Glutamatergic neuron (in vitro differentiated cells): Measurements from ENCODE around the gene KRT8. TPM values are rescaled to one million over a fixed set of nuclear protein-coding genes. Genes with fewer than 3 reads are reported as not detected.

Experiments
- DNase-seq: peaks from one replicate; pipeline ENCODE4 v3.0.0; 2022
- H3K27ac Mint-ChIP-seq: one replicate; pipeline ENCODE4 v1.8.0; 2020; ENCODE audit warnings: mild to moderate bottlenecking, mixed read lengths, inconsistent platforms; ENCODE audit not compliant: unreplicated experiment
- H3K27me3 Mint-ChIP-seq: one replicate; pipeline ENCODE4 v1.8.0; 2020; ENCODE audit warnings: mild to moderate bottlenecking, moderate library complexity, mixed read lengths, inconsistent platforms; ENCODE audit not compliant: unreplicated experiment
- H3K36me3 Mint-ChIP-seq: one replicate; pipeline ENCODE4 v1.8.0; 2020; ENCODE audit warnings: mild to moderate bottlenecking, mixed read lengths, inconsistent platforms; ENCODE audit not compliant: unreplicated experiment
- H3K4me1 Mint-ChIP-seq: one replicate; pipeline ENCODE4 v1.8.0; 2020; ENCODE audit warnings: mild to moderate bottlenecking, low read depth, mixed read lengths, inconsistent platforms; ENCODE audit not compliant: unreplicated experiment
- H3K4me3 Mint-ChIP-seq: one replicate; pipeline ENCODE4 v1.8.0; 2020; ENCODE audit warnings: mild to moderate bottlenecking, mixed read lengths, inconsistent platforms; ENCODE audit not compliant: unreplicated experiment
- H3K9me3 Mint-ChIP-seq: one replicate; pipeline ENCODE4 v1.8.0; 2020; ENCODE audit warnings: mild to moderate bottlenecking, moderate library complexity, mixed read lengths, inconsistent platforms; ENCODE audit not compliant: unreplicated experiment
- total RNA-seq: library from RNA; stranded (reverse); fragmentation: NEBNext Ultra II Directional; extraction: Animal tissue kit (Norgen Biotek cat#: 25700); gene quantifications from one replicate; pipeline ENCODE4 v1.2.1, GENCODE V29; 2021; ENCODE audit not compliant: unreplicated experiment
- TF ChIP-seq, protein P1 (sequence below): fragments of 200-600 bp; sonication (generic); IDR thresholded peaks from one replicate; pipeline ENCODE4 v1.5.0; 2021; ENCODE audit not compliant: partially characterized antibody, unreplicated experiment

KRT8 gene
- total RNA-seq, 1 donor from 2014 or later: 14.0 TPM

DNA sequence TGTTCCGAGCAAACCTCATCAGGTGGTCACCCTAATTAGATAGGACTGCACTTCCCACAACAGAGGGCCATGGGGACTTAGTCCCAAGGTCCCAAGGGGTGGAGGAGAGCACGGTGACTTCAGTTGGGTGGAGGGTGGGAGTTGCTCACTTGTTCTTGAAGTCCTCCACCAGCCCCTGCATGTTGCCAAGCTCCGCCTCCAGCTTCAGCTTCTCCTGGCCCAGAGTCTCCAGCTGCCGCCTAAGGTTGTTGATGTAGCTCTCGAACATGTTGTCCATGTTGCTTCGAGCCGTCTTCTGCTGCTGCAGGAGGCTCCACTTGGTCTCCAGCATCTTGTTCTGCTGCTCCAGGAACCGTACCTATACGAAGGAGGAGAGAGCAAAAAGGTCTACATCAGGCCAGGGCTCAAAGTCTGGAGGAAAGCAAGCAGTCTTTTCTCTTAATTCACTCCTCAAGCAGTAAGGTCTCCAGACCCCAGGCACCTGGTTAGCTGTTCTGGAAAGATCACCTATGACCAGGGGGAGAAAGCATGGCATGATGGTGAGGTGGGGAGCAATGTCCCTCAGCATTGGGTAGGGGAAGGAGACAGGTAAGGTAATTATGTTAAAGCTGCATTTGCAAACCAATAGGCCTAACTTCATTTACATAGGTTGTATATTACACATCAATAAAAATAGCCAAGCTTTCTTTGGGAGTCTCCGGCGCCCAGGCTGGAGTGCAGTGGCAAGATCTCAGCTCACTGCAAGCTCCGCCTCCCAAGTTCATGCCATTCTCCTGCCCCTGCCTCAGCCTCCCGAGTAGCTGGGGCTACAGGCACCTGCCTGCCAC lies 2.9 kb downstream of the KRT8 start:
- Mint-ChIP-seq H3K9me3 (no peaks in the 10 kb centered on the region), H3K27me3 (peaks cover 9% of the 10 kb centered on the region), H3K4me1 (peaks cover 4% of the 10 kb centered on the region), H3K36me3 (peaks cover 4% of the 10 kb centered on the region), H3K4me3 (no peak overlapping the region), H3K27ac (no peak overlapping the region)
- TF ChIP-seq, protein P1, sequence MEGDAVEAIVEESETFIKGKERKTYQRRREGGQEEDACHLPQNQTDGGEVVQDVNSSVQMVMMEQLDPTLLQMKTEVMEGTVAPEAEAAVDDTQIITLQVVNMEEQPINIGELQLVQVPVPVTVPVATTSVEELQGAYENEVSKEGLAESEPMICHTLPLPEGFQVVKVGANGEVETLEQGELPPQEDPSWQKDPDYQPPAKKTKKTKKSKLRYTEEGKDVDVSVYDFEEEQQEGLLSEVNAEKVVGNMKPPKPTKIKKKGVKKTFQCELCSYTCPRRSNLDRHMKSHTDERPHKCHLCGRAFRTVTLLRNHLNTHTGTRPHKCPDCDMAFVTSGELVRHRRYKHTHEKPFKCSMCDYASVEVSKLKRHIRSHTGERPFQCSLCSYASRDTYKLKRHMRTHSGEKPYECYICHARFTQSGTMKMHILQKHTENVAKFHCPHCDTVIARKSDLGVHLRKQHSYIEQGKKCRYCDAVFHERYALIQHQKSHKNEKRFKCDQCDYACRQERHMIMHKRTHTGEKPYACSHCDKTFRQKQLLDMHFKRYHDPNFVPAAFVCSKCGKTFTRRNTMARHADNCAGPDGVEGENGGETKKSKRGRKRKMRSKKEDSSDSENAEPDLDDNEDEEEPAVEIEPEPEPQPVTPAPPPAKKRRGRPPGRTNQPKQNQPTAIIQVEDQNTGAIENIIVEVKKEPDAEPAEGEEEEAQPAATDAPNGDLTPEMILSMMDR: no peak
- DNase-seq: no peak

- no peak overlapping the region for H3K27ac Mint-ChIP-seq
- peaks cover 4% of the 10 kb centered on the region for H3K36me3 Mint-ChIP-seq
- no peak overlapping the region for H3K4me3 Mint-ChIP-seq
- TF ChIP-seq, protein P1: no peak
- no peaks in the 10 kb centered on the region for H3K9me3 Mint-ChIP-seq
- DNase-seq: no peak
- H3K27me3 Mint-ChIP-seq: peaks cover 7% of the 10 kb centered on the region
- H3K4me1 Mint-ChIP-seq: peaks cover 4% of the 10 kb centered on the region
Measured at GRCh38 chr12:52900896-52901714, 3.8 kb downstream of the KRT8 start.

DNA sequence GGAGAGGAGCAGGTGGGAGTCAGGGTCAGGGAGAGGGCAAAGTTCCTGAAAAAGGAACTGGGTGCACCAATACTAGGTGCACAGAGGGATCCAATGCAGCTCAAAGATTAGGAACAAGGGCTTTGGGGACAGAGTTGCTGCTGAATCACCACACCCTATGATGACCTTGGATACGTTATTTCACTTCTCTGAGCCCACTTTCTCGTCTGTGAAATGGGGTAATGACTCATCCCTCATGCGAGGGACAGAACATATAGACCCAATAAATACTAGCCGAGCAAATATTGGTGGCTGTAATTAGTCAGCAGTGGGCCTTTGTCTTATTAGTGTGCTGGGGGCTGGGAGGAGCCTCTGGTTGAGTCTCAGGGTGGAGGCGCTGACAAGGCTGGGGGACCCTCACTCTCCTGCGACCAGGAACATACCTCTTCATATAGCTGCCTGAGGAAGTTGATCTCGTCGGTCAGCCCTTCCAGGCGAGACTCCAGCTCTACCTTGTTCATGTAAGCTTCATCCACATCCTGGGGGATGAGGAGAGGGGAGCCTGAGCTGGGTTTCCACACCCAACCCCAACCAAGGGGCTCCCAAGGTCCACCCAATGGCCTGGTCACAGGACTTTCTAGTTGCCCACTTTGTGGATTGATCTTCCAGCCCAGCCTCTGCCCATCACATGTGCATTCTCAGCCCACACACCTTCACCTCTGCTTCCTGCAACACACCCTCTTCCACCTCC lies 4.5 kb downstream of the KRT8 start:
- Mint-ChIP-seq H3K4me3 (no peak overlapping the region), H3K27ac (no peak overlapping the region), H3K36me3 (peaks cover 4% of the 10 kb centered on the region), H3K4me1 (peaks cover 4% of the 10 kb centered on the region), H3K27me3 (peaks cover 7% of the 10 kb centered on the region), H3K9me3 (no peaks in the 10 kb centered on the region)
- DNase-seq: no peak
- TF ChIP-seq, protein P1: no peak

DNA sequence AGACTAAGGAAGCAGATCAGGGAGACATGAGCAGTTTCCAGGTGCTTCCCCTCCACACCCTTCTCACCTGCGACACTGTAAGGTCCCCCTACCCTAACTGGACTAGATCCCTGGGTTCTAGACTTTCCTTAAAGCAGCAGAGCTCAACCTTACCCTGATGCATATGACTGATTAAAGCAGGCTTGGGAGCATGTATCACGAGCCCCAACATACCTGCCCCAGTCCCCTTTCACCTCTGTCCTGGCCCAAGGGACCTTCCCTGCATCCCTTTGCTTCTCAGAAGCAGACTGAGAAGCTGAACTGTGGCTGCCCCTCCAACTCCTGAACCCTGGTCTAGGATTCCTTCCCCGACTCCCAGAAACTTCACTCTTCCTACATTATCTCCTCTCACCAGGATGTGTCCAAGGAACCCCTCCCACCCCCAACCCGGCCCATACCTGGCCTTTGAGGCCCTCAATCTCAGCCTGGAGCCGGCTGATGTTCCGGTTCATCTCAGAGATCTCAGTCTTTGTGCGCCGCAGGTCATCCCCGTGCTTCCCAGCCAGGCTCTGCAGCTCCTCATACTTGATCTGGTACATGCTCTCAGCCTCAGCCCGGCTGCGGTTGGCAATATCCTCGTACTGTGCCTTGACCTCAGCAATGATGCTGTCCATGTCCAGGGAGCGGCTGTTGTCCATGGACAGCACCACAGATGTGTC lies 5.4 kb downstream of the KRT8 start:
- Mint-ChIP-seq H3K4me1 (peaks cover 4% of the 10 kb centered on the region), H3K27ac (no peak overlapping the region), H3K4me3 (no peak overlapping the region)

More for the DNA sequence above, 5.4 kb downstream of the KRT8 start:
- no peak for DNase-seq
- H3K27me3 Mint-ChIP-seq: peaks cover 7% of the 10 kb centered on the region
- no peaks in the 10 kb centered on the region for H3K9me3 Mint-ChIP-seq
- TF ChIP-seq, protein P1: no peak
- peaks cover 4% of the 10 kb centered on the region for H3K36me3 Mint-ChIP-seq
